Measurements from ENCODE around the gene IMMT. TPM values are rescaled to one million over a fixed set of nuclear protein-coding genes. Genes with fewer than 3 reads are reported as not detected.

IMMT gene
- total and polyA plus RNA-seq, 2 of the 8 experiments (the other 6 are each of a cell fraction or from before 2014, with no cell fraction given): 37.7 to 103 TPM

DNA sequence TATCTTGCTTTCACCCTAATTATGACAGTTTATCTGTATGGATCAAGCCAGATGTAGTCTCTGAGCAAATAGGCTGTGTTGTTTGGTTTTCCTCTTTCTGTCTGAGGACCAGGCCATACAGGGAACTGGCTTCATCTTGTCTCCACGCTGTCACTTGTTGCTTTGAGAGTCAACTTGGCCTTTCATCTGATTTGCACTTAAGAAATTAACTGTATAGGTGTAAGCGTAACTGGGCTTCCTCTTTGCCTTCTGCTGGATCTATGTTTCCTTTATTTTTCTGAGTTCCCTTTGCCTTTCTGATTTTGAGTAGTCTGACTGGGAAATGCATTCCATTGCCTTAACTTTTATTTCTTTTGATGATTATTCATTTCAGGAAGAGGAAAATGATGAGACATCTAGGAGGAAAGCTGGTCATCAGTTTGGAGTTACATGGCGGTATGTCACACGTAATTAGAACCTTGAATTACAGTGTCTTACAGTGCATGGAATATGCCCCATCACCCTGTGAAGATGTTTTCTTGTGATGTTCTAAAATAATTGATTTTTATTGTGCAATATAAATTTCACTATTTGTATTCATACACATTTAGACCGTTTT is 71.8 kb downstream of the IMMT start:
- H3K27me3 ChIP-seq (replicated peaks in 1 of 4; ENCODE audit: control insufficient read depth in 3 of 4, extremely low read depth in 1 of 4, insufficient read depth in 3 of 4, low read length in 3 of 4): no peaks in the 10 kb centered on the region
- 96% methylated on average over 5 of the region's 5 CpGs; no CpG with 5 or more reads in 1 of the 2 experiments for WGBS, 2 experiments (ENCODE audit: extremely low coverage in 1 of 2, insufficient coverage in 1 of 2, insufficient read length in 1 of 2, insufficient replicate concordance in 2 of 2, low coverage in 1 of 2, low lambda C conversion rate in 2 of 2, missing lambda C conversion rate in 1 of 2)
- H4K8ac ChIP-seq (ENCODE audit: extremely low read depth, insufficient read depth, low read length): no peak overlapping the region
- no peak overlapping the region for H2BK5ac ChIP-seq (ENCODE audit: low read depth, low read length)
- no peak overlapping the region for H3K18ac ChIP-seq (ENCODE audit: extremely low read depth, low read length)
- no peaks in the 10 kb centered on the region for H3K4me1 ChIP-seq (replicated peaks in 1 of 4; ENCODE audit: control insufficient read depth in 3 of 4, insufficient read depth in 4 of 4, low read length in 3 of 4)
- H2AK5ac ChIP-seq (ENCODE audit: low read depth, low read length): no peak overlapping the region
- no peak overlapping the region for H2BK12ac ChIP-seq (ENCODE audit: low read depth, low read length)
- H2BK120ac ChIP-seq (replicated peaks; ENCODE audit: low read depth, low read length): no peak overlapping the region
- CTCF ChIA-PET (ENCODE audit: partially characterized antibody): interaction anchor here (0.9 kb wide), 1 partner anchor 43 kb away, joined by 3 read pairs; no protein-coding TSS in a partner anchor
- no peak overlapping the region for H4K91ac ChIP-seq (replicated peaks; ENCODE audit: insufficient read length, low read length)
- 0 out of 4 replicates have a peak, but pooled peaks cover 0 to under 1% of the 10 kb centered on the region in 2 experiments for H3K79me2 ChIP-seq (ENCODE audit: control insufficient read depth in 1 of 2, insufficient read depth in 2 of 2, low read length in 2 of 2)
- no peak overlapping the region for H3K56ac ChIP-seq (replicated peaks; ENCODE audit: insufficient read length, low read depth, low read length)
- H2AFZ ChIP-seq (ENCODE audit: low read length): no peak overlapping the region
- H3K4ac ChIP-seq (replicated peaks; ENCODE audit: insufficient read length, low read depth, low read length): no peak overlapping the region
- H3K9me3 ChIP-seq (ENCODE audit: insufficient read depth in 2 of 2, low read depth in 1 of 2, low read length in 1 of 2): no peaks in the 10 kb centered on the region
- H2BK15ac ChIP-seq (ENCODE audit: low read length): no peak overlapping the region
- H4K20me1 ChIP-seq (replicated peaks in 1 of 2; ENCODE audit: control insufficient read depth in 1 of 2, insufficient read depth in 2 of 2, low read length in 2 of 2): peaks cover 1 to 5% of the 10 kb centered on the region in 2 experiments
- H3K14ac ChIP-seq (ENCODE audit: insufficient read length): no peak overlapping the region
- no peak overlapping the region for H3K27ac ChIP-seq (ENCODE audit: low read depth, low read length)
- no peaks in the 10 kb centered on the region for H3K79me1 ChIP-seq (ENCODE audit: low read depth, low read length)
- H4K5ac ChIP-seq (ENCODE audit: insufficient read length, low read depth, low read length): no peak overlapping the region
- no peak overlapping the region for H2BK20ac ChIP-seq (ENCODE audit: low read length)
- H3K36me3 ChIP-seq (ENCODE audit: control insufficient read depth in 2 of 4, insufficient read depth in 4 of 4, low read length in 3 of 4): peaks cover 45 to 98% (median 88%) of the 10 kb centered on the region in 4 experiments
- TF ChIP-seq NRF1 (IDR thresholded peaks at IDR 0.05; ENCODE audit: low read depth, low read length): no peak
- H3K23me2 ChIP-seq (ENCODE audit: low read depth, low read length): no peaks in the 10 kb centered on the region
- no peak overlapping the region for H3K4me2 ChIP-seq (ENCODE audit: insufficient read depth in 1 of 2, low read depth in 2 of 2, low read length in 2 of 2)
- POLR2A ChIA-PET (ENCODE audit: partially characterized antibody): interaction anchor here (1.7 to 1.9 kb wide), 2 partner anchors 8 to 10 kb away, joined by 5 to 7 read pairs; no protein-coding TSS in a partner anchor
- H3K23ac ChIP-seq (ENCODE audit: insufficient read length): no peak overlapping the region
- FAIRE-seq (no peak), DNase-seq (ENCODE audit: low read depth in 1 of 2, low spot score in 2 of 2) (no peak)
- no peak overlapping the region for H3K4me3 ChIP-seq (ENCODE audit: extremely low read depth in 1 of 4, insufficient read depth in 2 of 4, low read depth in 3 of 4, low read length in 4 of 4)
- H3K9ac ChIP-seq (replicated peaks in 1 of 4; ENCODE audit: extremely low read depth in 1 of 4, low read depth in 3 of 4, low read length in 3 of 4): no peak overlapping the region

Measured in H1 (cell line).